GM12873 (cell line): ENCODE data around the gene LRFN4.

Experiments used
- TF ChIP-seq, protein P1 (sequence below): IDR thresholded peaks from 2 replicates; pipeline ENCODE4 v1.5.1; 2012; ENCODE audit warnings: low read depth, mild to moderate bottlenecking, moderate library complexity, low read length, control low read depth; ENCODE audit not compliant: insufficient read depth; ENCODE audit errors: missing control alignments

The LRFN4 gene

DNA sequence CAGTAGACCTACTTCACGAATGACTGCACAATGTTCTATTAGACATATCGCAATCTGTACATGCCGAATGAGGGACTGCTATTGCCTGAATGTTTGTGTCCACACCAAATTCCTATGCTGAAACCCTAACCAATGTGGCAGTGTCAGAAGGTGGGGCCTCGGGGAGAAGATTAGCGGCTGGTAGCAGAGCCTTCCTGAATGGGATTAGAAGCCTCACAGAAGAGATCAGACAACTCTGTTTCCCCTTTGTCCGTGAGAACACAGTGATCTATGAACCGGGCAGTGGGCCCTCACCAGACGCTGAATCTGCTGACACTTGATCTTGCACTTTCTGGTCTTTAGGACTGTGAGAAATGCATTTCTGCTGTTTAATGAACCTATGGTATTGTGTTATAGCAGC lies 33.1 kb downstream of the LRFN4 start:
- TF ChIP-seq, protein P1, sequence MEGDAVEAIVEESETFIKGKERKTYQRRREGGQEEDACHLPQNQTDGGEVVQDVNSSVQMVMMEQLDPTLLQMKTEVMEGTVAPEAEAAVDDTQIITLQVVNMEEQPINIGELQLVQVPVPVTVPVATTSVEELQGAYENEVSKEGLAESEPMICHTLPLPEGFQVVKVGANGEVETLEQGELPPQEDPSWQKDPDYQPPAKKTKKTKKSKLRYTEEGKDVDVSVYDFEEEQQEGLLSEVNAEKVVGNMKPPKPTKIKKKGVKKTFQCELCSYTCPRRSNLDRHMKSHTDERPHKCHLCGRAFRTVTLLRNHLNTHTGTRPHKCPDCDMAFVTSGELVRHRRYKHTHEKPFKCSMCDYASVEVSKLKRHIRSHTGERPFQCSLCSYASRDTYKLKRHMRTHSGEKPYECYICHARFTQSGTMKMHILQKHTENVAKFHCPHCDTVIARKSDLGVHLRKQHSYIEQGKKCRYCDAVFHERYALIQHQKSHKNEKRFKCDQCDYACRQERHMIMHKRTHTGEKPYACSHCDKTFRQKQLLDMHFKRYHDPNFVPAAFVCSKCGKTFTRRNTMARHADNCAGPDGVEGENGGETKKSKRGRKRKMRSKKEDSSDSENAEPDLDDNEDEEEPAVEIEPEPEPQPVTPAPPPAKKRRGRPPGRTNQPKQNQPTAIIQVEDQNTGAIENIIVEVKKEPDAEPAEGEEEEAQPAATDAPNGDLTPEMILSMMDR = no peak

DNA sequence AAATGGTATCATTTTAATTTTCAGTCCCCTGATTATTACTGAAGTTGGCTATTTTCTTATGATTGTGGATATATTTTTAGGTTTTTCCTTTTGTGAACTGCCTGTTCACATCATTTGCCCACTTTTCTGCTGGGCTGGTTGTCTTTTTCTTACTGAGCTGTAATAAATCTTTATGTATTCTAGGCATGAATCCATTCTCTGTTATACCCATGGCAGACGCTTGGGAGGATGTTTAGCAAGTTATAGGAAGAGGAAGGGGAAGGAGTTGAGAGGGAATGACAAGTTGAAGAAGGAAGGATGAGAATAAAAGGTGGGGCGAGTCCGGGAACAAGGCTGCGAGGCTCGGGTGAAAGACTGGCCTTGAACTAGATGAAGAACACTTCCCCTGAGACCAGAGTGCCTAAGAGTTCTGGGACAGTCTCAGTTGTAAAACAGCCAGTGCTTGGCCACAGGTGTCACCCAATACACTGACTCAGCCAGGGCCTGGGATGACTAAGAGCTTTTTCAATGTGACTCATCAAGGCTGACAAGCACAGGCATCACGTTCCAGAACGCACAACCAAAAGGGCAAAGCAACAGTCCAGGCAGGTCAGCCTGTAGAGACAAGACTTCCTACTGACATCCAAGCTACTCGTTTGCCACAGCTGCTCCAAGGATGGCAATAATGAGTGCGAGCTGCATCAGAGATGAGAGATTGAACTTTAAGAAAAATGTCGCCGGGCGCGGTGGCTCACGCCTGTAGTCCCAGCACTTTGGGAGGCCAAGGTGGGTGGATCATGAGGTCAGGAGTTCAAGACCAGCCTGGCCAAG lies 35.2 kb downstream of the LRFN4 start:
- TF ChIP-seq, protein P1 = peak; percentile 8

GRCh38 chr11:66892911-66893310 lies 36.0 kb downstream of the LRFN4 start:
- TF ChIP-seq, protein P1 = no peak

- TF ChIP-seq, protein P1 = no peak
Measured at GRCh38 chr11:66894141-66894540, 37.3 kb downstream of the LRFN4 start.

DNA sequence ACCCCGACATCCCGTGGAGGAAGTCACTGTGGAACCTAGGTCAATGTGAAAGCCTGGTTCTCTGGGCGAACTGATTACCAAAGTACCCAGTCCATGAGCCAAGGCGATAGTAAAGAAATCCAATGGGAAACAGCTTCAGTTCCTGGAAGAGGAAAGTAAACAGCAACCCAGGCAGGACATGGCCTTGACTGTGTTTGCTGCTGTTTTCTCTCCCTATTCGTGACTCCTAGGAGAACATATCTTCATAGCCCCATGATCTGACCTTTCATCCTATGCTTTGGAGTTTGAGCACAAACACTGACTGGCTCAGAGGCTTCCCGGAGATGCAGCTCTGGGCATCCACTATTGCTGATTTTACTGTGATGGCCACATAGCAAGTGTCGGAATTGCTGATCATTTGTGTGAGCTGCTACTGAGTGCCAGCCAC lies 45.1 kb downstream of the LRFN4 start:
- TF ChIP-seq, protein P1 = no peak

GRCh38 chr11:66902486-66903177 lies 45.8 kb downstream of the LRFN4 start:
- TF ChIP-seq, protein P1 = no peak

GRCh38 chr11:66904055-66904454 lies 47.2 kb downstream of the LRFN4 start:
- TF ChIP-seq, protein P1 = no peak
